BE2C (cell line): ENCODE measurements around the gene MED15.

Experiments
- DNase-seq: peaks from one replicate; pipeline ENCODE4 v3.0.0-alpha.2; 2020
- H3K27me3 ChIP-seq: fragments of 250-450 bp; sonication (Bioruptor Pico); 2 replicates; pipeline ENCODE4 v1.5.1; 2020; ENCODE audit warnings: mild to moderate bottlenecking
- H3K36me3 ChIP-seq: fragments of 250-450 bp; sonication (Bioruptor Pico); 2 replicates; pipeline ENCODE4 v1.5.1; 2020; ENCODE audit warnings: mild to moderate bottlenecking
- H3K4me1 ChIP-seq: fragments of 250-450 bp; sonication (Bioruptor Pico); 2 replicates; pipeline ENCODE4 v1.5.1; 2020
- H3K4me3 ChIP-seq: 2 replicates; pipeline ENCODE4 v1.5.1; 2011; ENCODE audit warnings: low read depth, low read length
- H3K9me3 ChIP-seq: fragments of 250-450 bp; sonication (Bioruptor Pico); 2 replicates; pipeline ENCODE4 v1.5.1; 2020
- CTCF ChIP-seq: IDR thresholded peaks from 2 replicates; pipeline ENCODE4 v1.5.1; 2012; ENCODE audit warnings: mild to moderate bottlenecking, low read depth, low read length

The MED15 gene

GRCh38 chr22:20490183-20490940 lies 17.0 kb upstream of the MED15 start:
- DNase-seq = no peak
- no peaks in the 10 kb centered on the region for H3K27me3 ChIP-seq
- H3K36me3 ChIP-seq = peaks cover 8% of the 10 kb centered on the region
- H3K4me1 ChIP-seq = no peaks in the 10 kb centered on the region; the same call in 1 of the 2 replicates
- TF ChIP-seq CTCF = no peak
- no peak overlapping the region for H3K4me3 ChIP-seq
- H3K9me3 ChIP-seq = no peaks in the 10 kb centered on the region

GRCh38 chr22:20490941-20491307 lies 16.5 kb upstream of the MED15 start:
- Histone ChIP-seq H3K4me3 (no peak overlapping the region), H3K27me3 (no peaks in the 10 kb centered on the region), H3K9me3 (no peaks in the 10 kb centered on the region), H3K36me3 (peaks cover 8% of the 10 kb centered on the region), H3K4me1 (no peaks in the 10 kb centered on the region; the same call in 1 of the 2 replicates)
- DNase-seq = no peak
- TF ChIP-seq CTCF = no peak

GRCh38 chr22:20491346-20491745 lies 16.1 kb upstream of the MED15 start:
- Histone ChIP-seq H3K4me3 (no peak overlapping the region), H3K36me3 (peaks cover 8% of the 10 kb centered on the region), H3K4me1 (no peaks in the 10 kb centered on the region; the same call in 1 of the 2 replicates), H3K9me3 (no peaks in the 10 kb centered on the region), H3K27me3 (no peaks in the 10 kb centered on the region)
- no peak for DNase-seq
- no peak for TF ChIP-seq CTCF

- Histone ChIP-seq H3K36me3 (no peaks in the 10 kb centered on the region), H3K9me3 (no peaks in the 10 kb centered on the region), H3K27me3 (no peaks in the 10 kb centered on the region), H3K4me1 (peaks cover 4% of the 10 kb centered on the region; the same call in 1 of the 2 replicates), H3K4me3 (peak within 1 kb of the TSS; percentile 71)
- DNase-seq = peak; percentile 74
- TF ChIP-seq CTCF = no peak
These were observed 12.2 kb upstream of the MED15 start, which contains the start of gene KLHL22 for GRCh38 chr22:20494978-20495860. TSS of gene KLHL22 (minus strand) at chr22:20495795. CDS start at chr22:20489211, 6,584 bp downstream.

- TF ChIP-seq CTCF = peak; percentile 87
- peaks cover 4% of the 10 kb centered on the region; the same call in 1 of the 2 replicates for H3K4me1 ChIP-seq
- peak; percentile 96 for DNase-seq
- no peaks in the 10 kb centered on the region for H3K36me3 ChIP-seq
- no peaks in the 10 kb centered on the region for H3K9me3 ChIP-seq
- H3K4me3 ChIP-seq = peak overlapping the region; percentile 71
- no peaks in the 10 kb centered on the region for H3K27me3 ChIP-seq
These were observed 11.3 kb upstream of the MED15 start for GRCh38 chr22:20495861-20496681.
